ENCODE data around the gene RYR2. TPM values are rescaled to one million over a fixed set of nuclear protein-coding genes. Genes with fewer than 3 reads are reported as not detected.

RYR2 gene
- total and polyA plus RNA-seq, 2 of the 8 experiments (the other 6 are each of a cell fraction or from before 2014, with no cell fraction given), result 1.3 to 4.4 TPM

GRCh38 chr1:237431448-237431847 lies 389.5 kb downstream of the RYR2 start:
- H2BK12ac ChIP-seq (ENCODE audit: low read depth, low read length), result no peak overlapping the region
- no peak overlapping the region for H3K56ac ChIP-seq (replicated peaks; ENCODE audit: insufficient read length, low read depth, low read length)
- TF ChIP-seq KDM5A (IDR thresholded peaks at IDR 0.05; ENCODE audit: low read length) (no peak), JUND (IDR thresholded peaks at IDR 0.05; ENCODE audit: low read length) (no peak), EGR1 (IDR thresholded peaks at IDR 0.05; ENCODE audit: borderline replicate concordance, low read depth, low read length) (no peak), CREB1 (IDR thresholded peaks at IDR 0.05) (no peak), KDM4A (IDR thresholded peaks at IDR 0.05; ENCODE audit: low read depth, low read length, severe bottlenecking) (no peak), NRF1 (IDR thresholded peaks at IDR 0.05; ENCODE audit: low read depth, low read length) (no peak), SP2 (IDR thresholded peaks at IDR 0.05; ENCODE audit: low read length) (no peak), RNF2 (IDR thresholded peaks at IDR 0.05; ENCODE audit: borderline replicate concordance, low read depth, low read length, missing control alignments, poor library complexity, severe bottlenecking) (no peak), POLR2A (IDR thresholded peaks at IDR 0.05; ENCODE audit: control extremely low read depth in 1 of 2, low read depth in 2 of 2, low read length in 2 of 2) (no peak), TAF7 (optimal IDR thresholded peaks at IDR 0.05; ENCODE audit: borderline replicate concordance, low read depth, low read length) (no peak), CBX8 (IDR thresholded peaks at IDR 0.05; ENCODE audit: borderline replicate concordance, low read depth, low read length) (no peak)
- TF ChIP-seq, protein P1, sequence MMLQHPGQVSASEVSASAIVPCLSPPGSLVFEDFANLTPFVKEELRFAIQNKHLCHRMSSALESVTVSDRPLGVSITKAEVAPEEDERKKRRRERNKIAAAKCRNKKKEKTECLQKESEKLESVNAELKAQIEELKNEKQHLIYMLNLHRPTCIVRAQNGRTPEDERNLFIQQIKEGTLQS (IDR thresholded peaks at IDR 0.05; ENCODE audit: insufficient read depth, low read depth, low read length), result no peak
- CTCF ChIA-PET (ENCODE audit: partially characterized antibody), result no interaction called here
- no peak overlapping the region for H2AFZ ChIP-seq (ENCODE audit: low read length)
- H4K5ac ChIP-seq (ENCODE audit: insufficient read length, low read depth, low read length), result no peak overlapping the region
- H2AK5ac ChIP-seq (ENCODE audit: low read depth, low read length), result no peak overlapping the region
- no peaks in the 10 kb centered on the region for H4K20me1 ChIP-seq (replicated peaks in 1 of 2; ENCODE audit: control insufficient read depth in 1 of 2, insufficient read depth in 2 of 2, low read length in 2 of 2)
- no peaks in the 10 kb centered on the region for H3K79me1 ChIP-seq (ENCODE audit: low read depth, low read length)
- DNase-seq (ENCODE audit: low read depth in 1 of 2, low spot score in 2 of 2) (no peak), FAIRE-seq (no peak)
- H4K8ac ChIP-seq (ENCODE audit: extremely low read depth, insufficient read depth, low read length), result no peak overlapping the region
- POLR2A ChIA-PET (ENCODE audit: partially characterized antibody), result no interaction called here
- no peak overlapping the region for H3K4ac ChIP-seq (replicated peaks; ENCODE audit: insufficient read length, low read depth, low read length)
- no peaks in the 10 kb centered on the region for H3K23me2 ChIP-seq (ENCODE audit: low read depth, low read length)
- no peaks in the 10 kb centered on the region for H3K79me2 ChIP-seq (ENCODE audit: control insufficient read depth in 1 of 2, insufficient read depth in 2 of 2, low read length in 2 of 2)
- H3K4me3 ChIP-seq (ENCODE audit: extremely low read depth in 1 of 4, insufficient read depth in 2 of 4, low read depth in 3 of 4, low read length in 4 of 4), result no peak overlapping the region
- H2BK120ac ChIP-seq (replicated peaks; ENCODE audit: low read depth, low read length), result no peak overlapping the region
- no peak overlapping the region for H2BK15ac ChIP-seq (ENCODE audit: low read length)
- no peak overlapping the region for H2BK5ac ChIP-seq (ENCODE audit: low read depth, low read length)
- H2BK20ac ChIP-seq (ENCODE audit: low read length), result no peak overlapping the region
- no peaks in the 10 kb centered on the region for H3K9me3 ChIP-seq (ENCODE audit: insufficient read depth in 2 of 2, low read depth in 1 of 2, low read length in 1 of 2)
- H3K9ac ChIP-seq (replicated peaks in 1 of 4; ENCODE audit: extremely low read depth in 1 of 4, low read depth in 3 of 4, low read length in 3 of 4), result no peak overlapping the region
- no peaks in the 10 kb centered on the region for H3K4me1 ChIP-seq (replicated peaks in 1 of 4; ENCODE audit: control insufficient read depth in 3 of 4, insufficient read depth in 4 of 4, low read length in 3 of 4)
- H3K23ac ChIP-seq (ENCODE audit: insufficient read length), result no peak overlapping the region
- H3K27ac ChIP-seq (ENCODE audit: low read depth, low read length), result no peak overlapping the region
- no peak overlapping the region for H3K18ac ChIP-seq (ENCODE audit: extremely low read depth, low read length)
- H3K14ac ChIP-seq (ENCODE audit: insufficient read length), result no peak overlapping the region
- H3K4me2 ChIP-seq (ENCODE audit: insufficient read depth in 1 of 2, low read depth in 2 of 2, low read length in 2 of 2), result no peak overlapping the region
- no peaks in the 10 kb centered on the region for H3K27me3 ChIP-seq (replicated peaks in 1 of 4; ENCODE audit: control insufficient read depth in 3 of 4, extremely low read depth in 1 of 4, insufficient read depth in 3 of 4, low read length in 3 of 4)
- H4K91ac ChIP-seq (replicated peaks; ENCODE audit: insufficient read length, low read length), result no peak overlapping the region
- H3K36me3 ChIP-seq (ENCODE audit: control insufficient read depth in 2 of 4, insufficient read depth in 4 of 4, low read length in 3 of 4), result no peaks in the 10 kb centered on the region
